IMR-90 (cell line): Measurements from ENCODE around the gene AMPD2. TPM values are rescaled to one million over a fixed set of nuclear protein-coding genes. Genes with fewer than 3 reads are reported as not detected.

ENCODE experiments used
- ATAC-seq: fragments of 200-7000 bp; cut with Tn5 transposase; 2 replicates; pipeline ENCODE4 v1.9.1; 2020; ENCODE audit warnings: low read depth, mild to moderate bottlenecking, moderate library complexity
- BruUV-seq: library from RNA; stranded (reverse); fragments of 400-500 nt; replicated peaks from 2 replicates; lab custom pipeline; 2021; lab: Mats Ljungman, UMichigan
- CTCF ChIA-PET: fragments of 300-600 bp; formaldehyde crosslinking; extraction: SDS; loops from one replicate; lab custom pipeline; 2021; ENCODE audit warnings: antibody characterized with exemption; lab: Yijun Ruan, JAX
- POLR2A ChIA-PET: fragments of 300-600 bp; sonication (Branson Sonifier 250); formaldehyde crosslinking; loops from one replicate; lab custom pipeline; 2022; ENCODE audit warnings: antibody characterized with exemption; ENCODE audit not compliant: unreplicated experiment; lab: Charles Lee
- DNase-seq: peaks from one replicate; pipeline ENCODE4 v3.0.0; 2013
- H2AFZ ChIP-seq: replicated peaks from 2 replicates; pipeline ENCODE3; 2013; ENCODE audit warnings: low read length, mild to moderate bottlenecking; ENCODE audit not compliant: poor library complexity
- H2AK5ac ChIP-seq: 2 replicates; pipeline ENCODE4 v1.6.1; 2013; ENCODE audit warnings: low read depth, low read length, inconsistent platforms
- H2AK9ac ChIP-seq: replicated peaks from 2 replicates; pipeline ENCODE3; 2013; ENCODE audit warnings: mild to moderate bottlenecking, low read depth, low read length, moderate library complexity; ENCODE audit not compliant: poor library complexity
- H2BK120ac ChIP-seq: 2 replicates; pipeline ENCODE4 v1.6.1; 2013; ENCODE audit warnings: low read depth, low read length, inconsistent platforms
- H2BK15ac ChIP-seq: 3 replicates; pipeline ENCODE4 v1.6.1; 2013; ENCODE audit warnings: low read depth, low read length, inconsistent platforms
- H2BK20ac ChIP-seq: 2 replicates; pipeline ENCODE4 v1.6.1; 2013; ENCODE audit warnings: low read depth, mild to moderate bottlenecking, inconsistent platforms, low read length, moderate library complexity
- H2BK5ac ChIP-seq: 2 replicates; pipeline ENCODE4 v1.6.1; 2013; ENCODE audit warnings: mild to moderate bottlenecking, low read depth, low read length, inconsistent platforms; ENCODE audit not compliant: poor library complexity, severe bottlenecking
- H3K14ac ChIP-seq: replicated peaks from 2 replicates; pipeline ENCODE4 v1.6.1; 2013; ENCODE audit warnings: low read depth, low read length, inconsistent platforms
- H3K18ac ChIP-seq: 2 replicates; pipeline ENCODE4 v1.6.1; 2013; ENCODE audit warnings: low read depth, low read length, control low read depth
- H3K23ac ChIP-seq: 2 replicates; pipeline ENCODE4 v1.6.1; 2013; ENCODE audit warnings: low read depth, low read length, inconsistent platforms
- H3K27ac ChIP-seq: 2 replicates; pipeline ENCODE4 v1.5.1; 2013; ENCODE audit warnings: mild to moderate bottlenecking, control low read depth, low read length; ENCODE audit not compliant: insufficient read depth
- H3K27me3 ChIP-seq: 2 replicates; pipeline ENCODE4 v1.6.1; 2013; ENCODE audit warnings: low read length; ENCODE audit not compliant: control insufficient read depth, insufficient read depth
- H3K36me3 ChIP-seq: 2 replicates; pipeline ENCODE4 v1.6.1; 2013; ENCODE audit warnings: low read length, mixed read lengths; ENCODE audit not compliant: control insufficient read depth, insufficient read depth
- H3K4ac ChIP-seq: 2 replicates; pipeline ENCODE4 v1.6.1; 2013; ENCODE audit warnings: low read depth, low read length, inconsistent platforms
- H3K4me1 ChIP-seq: 2 replicates; pipeline ENCODE4 v1.6.1; 2013; ENCODE audit warnings: low read length, mixed read lengths; ENCODE audit not compliant: control insufficient read depth, insufficient read depth
- H3K4me2 ChIP-seq: 2 replicates; pipeline ENCODE4 v1.6.1; 2013; ENCODE audit warnings: low read depth, mild to moderate bottlenecking, control low read depth, low read length, moderate library complexity
- H3K4me3 ChIP-seq: 2 replicates; pipeline ENCODE4 v1.5.1; 2013; ENCODE audit warnings: low read depth, mild to moderate bottlenecking, control low read depth, low read length, moderate library complexity; ENCODE audit not compliant: insufficient read depth
- H3K56ac ChIP-seq: 2 replicates; pipeline ENCODE4 v1.6.1; 2013; ENCODE audit warnings: low read length, inconsistent platforms; ENCODE audit not compliant: insufficient read depth; ENCODE audit errors: extremely low read depth
- H3K79me1 ChIP-seq, 2 experiments: 2 replicates each; pipeline ENCODE4 v1.6.1; 2013; ENCODE audit warnings: low read length in 2 of 2, inconsistent platforms in 1 of 2, low read depth in 1 of 2
- H3K9ac ChIP-seq: 2 replicates; pipeline ENCODE4 v1.6.1; 2013; ENCODE audit warnings: low read depth, low read length, control low read depth
- H3K9me1 ChIP-seq: 2 replicates; pipeline ENCODE4 v1.6.1; 2013; ENCODE audit warnings: low read length, inconsistent platforms; ENCODE audit not compliant: insufficient read depth
- H3K9me3 ChIP-seq: 2 replicates; pipeline ENCODE4 v1.6.1; 2013; ENCODE audit warnings: low read length; ENCODE audit not compliant: control insufficient read depth, insufficient read depth
- H4K20me1 ChIP-seq: 2 replicates; pipeline ENCODE4 v1.6.1; 2013; ENCODE audit warnings: low read length, inconsistent platforms; ENCODE audit not compliant: insufficient read depth
- H4K5ac ChIP-seq: 2 replicates; pipeline ENCODE4 v1.6.1; 2013; ENCODE audit warnings: mild to moderate bottlenecking, low read depth, low read length, control low read depth
- H4K8ac ChIP-seq, 2 experiments: 2 replicates each; pipeline ENCODE4 v1.6.1; 2013; ENCODE audit warnings: low read depth in 2 of 2, low read length in 2 of 2, control low read depth in 1 of 2, inconsistent platforms in 1 of 2
- H4K91ac ChIP-seq: 2 replicates; pipeline ENCODE4 v1.6.1; 2013; ENCODE audit warnings: low read depth, low read length, inconsistent platforms; ENCODE audit not compliant: insufficient read depth
- BHLHE40 ChIP-seq: fragments of 150-350 bp; IDR thresholded peaks from 2 replicates; pipeline ENCODE4 v1.6.1; 2016; ENCODE audit warnings: mild to moderate bottlenecking, low read depth, low read length
- RAD21 ChIP-seq: IDR thresholded peaks from 2 replicates; pipeline ENCODE4 v1.6.1; 2012; ENCODE audit warnings: low read length, improper control_type of control experiment
- WGBS, 2 experiments: methylation state at CpG; one replicate each; pipeline versions ENCODE4 v1.1.5 to v1.1.7; 2013; ENCODE audit warnings: missing lambda C conversion rate in 2 of 2; ENCODE audit not compliant: insufficient read length in 1 of 2; ENCODE audit errors: extremely low coverage in 2 of 2; 5-methylcytosine and 5-hydroxymethylcytosine counted together
- dilution Hi-C: fragments of 300-500 bp; cut with HindIII; formaldehyde crosslinking; loops from one replicate; pipeline ENCODE4 v1.14.3; 2018; ENCODE audit warnings: low sequenced_read_pairs; ENCODE audit not compliant: unreplicated experiment
- in situ Hi-C: fragments of 300-500 bp; cut with MboI; formaldehyde crosslinking; loops from 3 replicates; pipeline ENCODE4 v1.14.3; 2019; ENCODE audit warnings: low sequenced_read_pairs, inconsistent platforms, mixed read lengths
- intact Hi-C: fragments of 100-400 bp; cut with micrococcal nuclease; formaldehyde crosslinking; loops from 2 replicates; pipeline ENCODE4 v1.10.0; 2022
- polyA plus RNA-seq, 3 experiments: library from polyadenylated mRNA; depleted of rRNA; stranded (reverse); fragments of >200 nt; gene quantifications; 2 replicates each; pipeline ENCODE4 v1.2.3, GENCODE V29; 2012; ENCODE audit warnings: low replicate concordance in 1 of 3
- total RNA-seq: library from RNA; depleted of rRNA; stranded (reverse); fragments of >200 nt; gene quantifications from 2 replicates; pipeline ENCODE4 v1.2.3, GENCODE V29; 2012

Gene AMPD2
- total and polyA plus RNA-seq, 2 of the 4 experiments (the other 2 are of a cell fraction), result 61.5 to 103 TPM

DNA sequence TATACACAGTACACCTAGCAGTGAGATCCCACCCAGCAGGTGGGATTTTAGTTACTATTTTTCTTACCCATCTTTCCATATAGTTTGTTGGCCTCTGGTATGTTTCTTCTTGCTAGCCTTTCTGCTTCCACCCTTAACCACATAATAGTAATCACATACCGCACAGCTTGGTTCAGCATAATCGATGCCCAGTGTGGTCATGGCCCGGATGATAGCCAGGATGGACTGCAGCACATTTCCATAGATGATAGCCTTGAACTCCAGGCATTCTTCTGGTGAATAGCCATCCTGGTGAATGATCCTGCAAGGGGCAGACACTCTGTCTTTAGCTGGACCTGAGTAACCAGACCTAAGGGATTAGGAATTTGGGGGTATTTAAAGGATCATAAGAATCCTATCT is 9.8 kb upstream of the AMPD2 start:
- Histone ChIP-seq H4K8ac (no peak overlapping the region), H2BK15ac (0 out of 3 replicates have a peak overlapping the region, but pooled peaks have one; percentile 6), H3K4me2 (no peak overlapping the region), H3K4ac (0 out of 2 replicates have a peak overlapping the region, but pooled peaks have one; percentile 30), H3K27ac (no peak overlapping the region), H3K36me3 (peaks cover 4% of the 10 kb centered on the region), H2AK9ac (no peak overlapping the region), H2AFZ (no peak overlapping the region), H3K56ac (no peak overlapping the region), H3K4me1 (peaks cover 14% of the 10 kb centered on the region), H4K91ac (no peak overlapping the region), H3K9ac (no peak overlapping the region), H2BK120ac (no peak overlapping the region), H3K23ac (no peak overlapping the region), H2BK5ac (peak overlapping the region; percentile 10), H3K9me1 (peaks cover 33% of the 10 kb centered on the region), H4K5ac (no peak overlapping the region), H3K14ac (peak overlapping the region; percentile 67; the same call in 1 of the 2 replicates), H3K79me1 (peaks cover 0 to 45% of the 10 kb centered on the region in 2 experiments; a peak in 3 of 4 replicates), H3K27me3 (no peaks in the 10 kb centered on the region), H2BK20ac (peak overlapping the region; percentile 15; the same call in 1 of the 2 replicates), H3K4me3 (no peak overlapping the region), H4K20me1 (no peaks in the 10 kb centered on the region), H3K18ac (no peak overlapping the region), H2AK5ac (peak overlapping the region; percentile 54; the same call in 1 of the 2 replicates), H3K9me3 (no peaks in the 10 kb centered on the region)
- intact Hi-C loops, result no loop called here
- dilution Hi-C loops, result no loop called here
- 93% methylated on average over 3 of the region's 3 CpGs; no CpG with 5 or more reads in 1 of the 2 experiments for WGBS, 2 experiments
- in situ Hi-C loops, result no loop called here
- POLR2A ChIA-PET, result interaction anchor here (1.0 kb wide), 1 partner anchor 24 kb away, joined by 3 read pairs; no protein-coding TSS in a partner anchor
- DNase-seq, result no peak
- no TSS peak for BruUV-seq
- ATAC-seq, result no peak
- TF ChIP-seq BHLHE40 (no peak), RAD21 (no peak)
- CTCF ChIA-PET, result no interaction called here
